GM21786 (cell line): Measurements from ENCODE around the gene ABI3.
"Not testable (repeated sequence)": the region's sequence is repeated elsewhere in the genome, so short reads cannot be mapped to it uniquely, and the experiment has no call there.

Source experiments
- ATAC-seq: cut with Tn5 transposase; IDR thresholded peaks from one replicate; pipeline ENCODE4 v1.9.1; 2021; ENCODE audit not compliant: unreplicated experiment

ABI3 gene

DNA sequence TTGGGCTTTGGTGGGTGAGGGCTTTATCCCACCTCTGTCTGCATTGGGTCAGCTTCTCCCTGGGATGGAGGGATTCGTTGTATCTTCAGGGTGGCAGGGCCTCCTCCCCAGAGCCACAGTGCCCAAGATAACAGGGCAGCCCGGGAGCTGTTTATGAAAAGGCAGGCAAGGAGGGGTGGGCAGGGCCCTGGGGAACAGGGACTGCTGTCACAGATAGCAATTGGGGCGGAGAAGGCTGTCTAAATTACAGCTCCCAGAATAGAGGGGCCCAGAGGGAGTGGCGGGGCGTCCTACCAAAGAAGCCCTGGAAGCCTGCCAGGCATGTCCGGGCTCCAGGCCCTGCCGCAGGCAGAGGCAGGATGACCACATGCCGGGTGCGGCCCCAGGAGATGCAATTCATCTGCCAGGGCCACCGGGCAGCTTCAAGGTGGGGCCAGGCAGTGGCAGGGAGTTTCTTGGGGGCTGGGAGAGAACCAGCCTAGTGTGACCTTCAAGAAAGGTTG lies 38.8 kb downstream of the ABI3 start:
- ATAC-seq, result no peak

DNA sequence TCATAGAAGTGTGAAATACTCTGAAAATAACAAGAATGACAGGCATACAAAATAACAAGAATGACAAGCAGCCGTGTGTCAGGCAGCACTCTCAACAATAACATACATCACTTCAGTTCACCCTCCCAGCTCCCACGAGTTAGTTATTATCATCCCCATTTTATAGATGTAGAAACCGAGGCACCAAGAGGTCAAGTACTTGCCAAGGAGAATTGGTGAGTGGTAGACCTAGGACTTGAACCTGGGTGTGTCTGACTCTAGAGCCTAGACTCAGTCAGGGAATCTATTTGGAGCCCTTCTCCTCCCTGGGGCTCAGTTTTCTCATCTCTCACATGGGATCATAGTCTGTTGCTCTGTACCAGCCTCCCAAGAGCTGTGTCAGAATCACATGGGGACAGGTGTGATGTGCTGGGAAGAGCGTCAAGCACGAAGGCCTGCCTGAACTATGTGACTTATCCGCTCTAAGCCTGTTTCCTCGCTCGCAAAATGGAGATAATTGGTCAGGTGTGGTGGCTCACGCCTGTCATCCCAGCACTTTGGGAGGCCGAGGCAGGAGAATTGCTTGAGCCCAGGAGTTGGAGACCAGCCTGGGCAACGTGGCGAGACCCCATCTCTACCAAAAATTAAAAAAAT lies 39.5 kb downstream of the ABI3 start:
- no peak for ATAC-seq

DNA sequence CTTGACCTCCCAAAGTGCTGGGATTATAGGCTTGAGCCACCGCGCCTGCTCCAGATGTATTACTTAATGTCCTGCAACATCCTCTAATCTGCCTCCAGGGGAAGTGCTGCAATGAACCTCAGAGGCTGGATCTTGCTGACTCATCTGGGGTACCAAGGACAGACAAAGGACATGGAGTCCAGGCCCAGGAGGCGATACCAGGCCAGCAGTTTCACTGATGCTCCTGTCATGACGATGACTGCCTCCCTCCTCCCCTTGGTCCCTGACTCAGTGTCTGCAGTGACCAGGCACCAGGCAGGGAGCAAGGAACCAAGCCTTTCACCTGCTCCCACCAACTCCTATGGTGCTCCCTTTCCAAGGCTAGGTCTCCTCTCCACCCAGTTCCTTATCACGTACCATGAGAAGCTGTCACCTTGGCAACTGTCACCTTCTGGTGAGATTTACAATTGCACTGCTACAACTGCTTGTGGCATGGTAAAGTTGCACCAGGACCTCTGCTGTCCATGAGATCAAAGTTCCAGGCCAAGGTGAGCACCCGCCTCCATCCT lies 41.7 kb downstream of the ABI3 start:
- ATAC-seq, result no peak

DNA sequence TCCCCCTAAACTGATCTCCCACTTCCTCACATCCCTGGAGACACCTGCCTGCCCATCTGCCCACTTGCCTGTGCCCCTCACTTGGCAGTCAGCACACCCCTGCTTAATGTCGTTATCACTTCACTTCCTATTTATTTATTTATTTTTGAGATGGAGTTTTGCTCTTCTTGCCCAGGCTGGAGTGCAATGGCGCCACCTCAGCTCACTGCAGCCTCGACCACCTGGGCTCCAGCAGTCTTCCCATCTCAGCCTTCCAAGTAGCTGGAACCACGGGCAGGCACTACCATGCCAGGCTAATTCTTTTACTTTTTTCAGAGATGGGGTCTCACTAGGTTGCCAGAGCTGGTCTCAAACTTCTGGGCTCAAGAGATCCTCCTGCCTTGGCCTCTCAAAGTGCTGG lies 43.6 kb downstream of the ABI3 start:
- no peak for ATAC-seq

DNA sequence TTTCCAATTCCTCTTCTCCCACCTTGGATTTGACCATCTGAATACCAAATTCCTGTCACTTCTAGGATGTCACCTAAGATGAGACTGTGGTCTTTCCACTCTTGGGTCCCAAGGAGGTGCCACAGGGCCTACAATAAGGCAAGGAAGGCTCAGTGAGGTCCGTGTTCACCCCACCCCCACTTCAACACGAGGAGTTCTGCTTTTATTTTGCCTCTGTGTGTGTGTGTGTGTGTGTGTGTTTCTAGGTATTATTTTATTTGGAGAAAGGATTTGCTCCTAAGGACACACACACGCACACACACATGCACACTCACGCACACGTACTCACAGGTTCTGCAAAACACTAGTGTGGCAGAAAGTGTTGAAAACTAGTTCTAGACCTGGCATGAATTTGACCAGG lies 44.6 kb downstream of the ABI3 start:
- ATAC-seq, result no peak

DNA sequence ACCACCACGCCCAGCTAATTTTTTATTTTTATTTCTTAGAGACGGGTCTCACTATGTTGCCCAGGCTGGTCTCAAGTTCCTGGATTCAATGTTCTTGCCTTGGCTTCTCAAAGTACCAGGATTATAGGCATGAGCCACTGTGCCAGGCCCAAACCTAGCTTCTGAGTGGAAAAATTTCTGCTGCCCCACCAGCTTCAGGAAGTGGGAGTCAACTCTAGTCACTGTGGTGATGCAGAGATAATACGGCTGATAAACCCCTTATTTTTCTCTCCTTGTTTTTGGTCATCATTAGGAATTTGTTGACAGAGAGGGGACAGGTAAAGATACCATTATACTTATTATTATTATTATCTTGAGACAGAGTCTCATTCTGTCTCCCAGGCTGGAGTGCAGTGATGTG lies 47.9 kb downstream of the ABI3 start:
- no peak for ATAC-seq

DNA sequence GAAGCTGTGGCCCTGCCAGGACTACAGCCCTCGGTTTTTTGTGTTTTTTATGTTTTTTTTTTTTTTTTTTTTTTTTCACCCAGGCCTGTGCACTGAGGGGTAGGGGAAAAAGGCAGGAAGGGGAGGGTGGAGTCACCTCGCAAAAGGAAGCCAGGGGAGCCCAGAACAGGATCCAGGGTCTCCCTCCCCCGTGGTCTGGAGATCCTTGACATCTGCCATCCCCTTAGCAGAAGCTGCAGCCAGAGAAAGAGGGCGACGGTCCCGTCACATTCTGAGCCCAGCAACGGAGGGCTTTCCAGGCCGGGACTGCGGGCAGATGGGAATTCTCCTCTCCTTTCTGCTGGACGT lies 49.1 kb downstream of the ABI3 start:
- no peak for ATAC-seq

DNA sequence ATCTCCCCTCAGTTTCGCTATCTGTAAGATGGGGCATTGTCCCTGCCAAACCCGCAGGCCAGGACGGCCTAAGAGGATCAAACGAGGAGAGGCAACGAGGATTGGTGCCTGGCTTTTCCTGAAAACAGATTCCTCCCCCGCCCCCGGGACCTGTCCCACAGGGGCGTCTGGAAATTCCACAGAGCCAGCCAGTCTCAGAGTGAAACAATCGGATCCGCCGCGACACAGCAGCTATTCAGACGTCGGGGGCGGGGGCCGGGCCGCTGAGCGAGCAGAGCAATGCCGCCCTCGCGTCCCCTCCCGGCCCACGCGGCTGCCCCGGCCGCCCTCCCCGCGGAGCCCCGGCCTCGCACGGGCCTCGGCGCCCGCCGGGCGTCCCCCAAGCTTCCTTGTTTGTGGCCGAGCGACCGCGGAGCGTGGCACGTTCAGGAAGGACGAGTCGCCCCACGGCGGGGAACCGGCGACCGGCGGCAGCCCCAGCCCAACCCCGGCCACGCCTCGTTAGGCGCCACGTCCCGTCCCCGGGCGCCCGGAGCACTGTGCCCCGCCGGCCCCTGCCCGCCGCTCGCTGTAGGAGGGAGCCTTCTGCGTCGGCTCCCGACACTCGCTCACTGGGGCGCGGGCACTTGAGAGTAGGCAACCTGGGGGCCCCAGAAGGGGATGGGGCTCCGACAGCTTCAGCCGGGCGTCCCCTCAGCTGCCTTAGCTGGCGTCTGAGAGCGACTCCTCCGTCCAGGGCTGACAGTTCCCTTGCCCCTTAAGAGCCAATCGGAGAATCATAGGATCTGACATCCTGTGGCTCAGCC lies 49.7 kb downstream of the ABI3 start:
- no peak for ATAC-seq

DNA sequence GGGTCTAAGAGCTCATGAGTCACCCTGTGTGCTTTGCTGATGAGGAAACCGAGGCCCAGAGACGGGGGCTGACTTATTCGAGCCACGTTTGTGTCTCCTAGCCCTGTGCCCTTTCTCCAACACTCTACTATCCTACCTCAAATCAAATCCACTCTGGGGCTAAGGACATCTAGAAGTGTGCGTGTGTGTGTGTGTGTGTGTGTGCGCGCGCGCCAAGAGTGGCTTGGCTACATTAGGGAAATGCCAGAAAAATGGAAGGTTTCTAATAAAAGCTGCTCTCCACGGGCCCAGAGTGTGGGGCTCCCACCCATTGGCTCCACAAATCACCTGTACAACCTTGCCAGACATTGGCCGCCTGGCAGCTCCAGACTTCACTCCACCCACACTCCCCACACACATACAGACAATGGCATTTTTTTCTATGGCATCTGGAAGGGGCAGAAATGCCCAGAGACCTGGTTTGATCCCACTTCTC lies 50.3 kb downstream of the ABI3 start:
- ATAC-seq, result no peak

DNA sequence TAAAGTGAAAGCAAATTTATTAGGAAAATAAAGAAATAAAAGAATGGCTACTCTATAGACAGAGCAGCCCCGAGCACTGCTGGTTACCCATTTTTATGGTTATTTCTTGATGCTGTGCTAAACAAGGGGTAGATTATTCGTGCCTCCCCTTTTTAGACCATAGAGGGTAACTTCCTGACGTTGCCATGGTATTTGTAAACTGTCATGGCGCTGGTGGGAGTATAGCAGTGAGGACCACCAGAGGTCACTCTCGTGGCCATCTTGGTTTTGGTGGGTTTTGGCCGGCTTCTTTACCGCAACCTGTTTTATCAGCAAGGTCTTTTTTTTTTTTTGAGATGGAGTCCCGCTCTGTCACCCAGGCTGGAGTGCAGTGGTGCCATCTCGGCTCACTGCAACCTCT lies 51.0 kb downstream of the ABI3 start:
- not testable (repeated sequence) for ATAC-seq

DNA sequence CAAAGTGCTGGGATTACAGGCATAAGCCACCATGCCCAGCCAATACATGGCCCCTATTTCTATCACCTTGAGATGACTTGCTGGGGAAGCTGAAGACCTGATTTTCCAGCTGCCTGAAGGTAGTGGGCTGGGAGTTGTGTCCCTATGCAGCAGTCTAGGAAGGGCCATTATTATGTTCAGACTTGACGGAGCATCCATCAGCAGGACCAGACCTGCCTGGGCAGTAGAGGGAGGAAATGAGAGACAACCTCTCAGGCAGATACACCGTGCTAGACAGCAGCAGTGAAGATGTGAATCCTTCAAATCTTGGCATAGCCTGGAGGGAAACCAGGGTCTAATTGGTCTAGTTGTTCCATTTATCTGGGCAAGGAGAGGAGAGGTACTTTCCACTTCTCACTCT lies 55.7 kb downstream of the ABI3 start:
- no peak for ATAC-seq

DNA sequence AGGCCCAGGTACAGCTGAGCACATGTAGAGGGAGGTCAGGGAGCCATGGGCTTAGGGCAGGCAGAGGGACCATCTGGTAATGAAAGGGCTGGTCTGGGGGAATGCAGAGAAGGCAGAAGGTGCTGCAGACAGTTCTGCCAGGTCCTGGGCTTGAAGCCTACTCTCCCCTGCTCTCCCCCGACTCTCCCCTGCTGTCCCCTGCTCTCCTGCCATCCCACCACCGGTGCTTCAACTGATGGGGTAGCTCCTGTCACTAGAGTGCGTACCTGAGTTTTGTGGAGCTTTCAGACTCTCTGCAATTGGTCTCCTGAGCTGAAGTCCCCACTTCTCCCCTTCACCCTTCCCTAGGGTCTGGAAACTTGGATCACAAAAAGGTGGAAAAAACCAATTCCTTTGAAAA lies 57.4 kb downstream of the ABI3 start:
- ATAC-seq, result no peak

DNA sequence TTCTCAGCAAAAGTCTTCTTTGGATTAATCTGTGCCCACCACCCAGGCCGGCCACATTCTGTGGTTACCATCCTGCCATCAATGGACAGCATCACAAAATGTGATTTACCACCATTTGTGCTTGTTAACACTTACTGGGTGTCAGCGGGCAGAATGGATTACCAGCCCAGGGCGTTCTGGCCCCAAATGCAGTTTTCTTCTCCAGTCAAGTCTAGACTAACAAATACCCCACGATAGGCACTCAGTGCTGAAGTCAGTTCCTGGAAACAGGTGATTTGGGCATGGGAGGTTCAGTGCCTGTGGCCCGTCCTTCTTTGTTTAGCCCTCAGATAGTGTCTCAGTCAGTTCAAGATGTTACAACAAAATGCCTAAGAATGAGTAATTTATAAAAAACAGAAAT lies 58.8 kb downstream of the ABI3 start:
- ATAC-seq, result no peak
